HG03575 (cell line): ENCODE data around the gene GRM7.

Experiments
- ATAC-seq: cut with Tn5 transposase; IDR thresholded peaks from one replicate; pipeline ENCODE4 v1.9.1; 2021; ENCODE audit not compliant: unreplicated experiment, insufficient number of reproducible peaks, low FRiP score; ENCODE audit errors: extremely low read depth

GRM7 gene

DNA sequence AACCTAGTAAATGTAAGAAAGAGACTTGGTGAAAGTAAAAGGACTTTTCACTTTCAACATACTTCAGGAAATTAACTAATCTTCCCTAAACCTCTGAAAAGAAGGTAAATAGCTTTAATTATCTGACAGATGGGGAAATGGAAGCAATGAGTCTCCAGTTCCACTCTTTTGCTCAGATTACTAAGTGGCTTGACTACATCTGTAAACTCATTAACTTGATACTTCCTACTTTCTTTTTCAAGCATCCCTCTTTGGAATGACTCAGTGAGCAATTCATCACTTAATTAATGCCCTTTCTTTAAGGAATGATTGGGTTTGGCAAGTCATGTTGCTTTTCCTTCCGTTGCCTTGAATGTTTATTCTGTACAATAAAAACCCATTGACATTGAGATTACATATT lies 234.2 kb downstream of the GRM7 start:
- ATAC-seq: no peak

- no peak for ATAC-seq
Observed at GRCh38 chr3:7100136-7100535, 239.2 kb downstream of the GRM7 start.

GRCh38 chr3:7106635-7107034 lies 245.7 kb downstream of the GRM7 start:
- ATAC-seq: no peak

- no peak for ATAC-seq
Observed at GRCh38 chr3:7112523-7113056, 251.7 kb downstream of the GRM7 start.

DNA sequence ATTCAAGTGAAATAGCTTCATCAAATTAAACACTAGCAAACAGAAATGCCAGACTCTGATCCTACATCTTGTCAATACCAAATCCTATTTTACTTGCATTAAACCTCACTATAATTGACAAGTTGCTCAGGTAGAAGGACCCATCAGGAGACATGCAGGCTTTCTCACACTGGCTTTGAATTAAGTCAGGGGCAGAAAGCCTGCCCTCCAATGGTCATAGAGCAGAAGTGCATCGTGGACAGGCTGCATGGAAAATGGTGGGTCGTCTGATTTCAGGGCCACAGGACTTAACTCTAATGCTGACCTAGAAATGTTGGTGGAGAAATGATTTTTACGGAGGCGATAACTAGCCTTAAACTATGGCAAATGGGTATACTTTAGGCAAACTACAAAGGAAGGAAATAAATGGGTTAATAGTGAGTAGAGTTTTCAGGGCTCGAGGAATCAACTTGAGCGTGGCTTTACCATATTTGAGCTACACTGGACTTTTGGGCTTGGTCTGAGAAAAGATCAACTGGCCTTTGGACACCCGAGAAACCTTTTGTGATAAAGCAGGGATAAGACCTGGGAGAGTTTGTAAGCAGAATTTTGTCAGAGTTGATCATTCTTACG lies 283.9 kb downstream of the GRM7 start:
- ATAC-seq: no peak

DNA sequence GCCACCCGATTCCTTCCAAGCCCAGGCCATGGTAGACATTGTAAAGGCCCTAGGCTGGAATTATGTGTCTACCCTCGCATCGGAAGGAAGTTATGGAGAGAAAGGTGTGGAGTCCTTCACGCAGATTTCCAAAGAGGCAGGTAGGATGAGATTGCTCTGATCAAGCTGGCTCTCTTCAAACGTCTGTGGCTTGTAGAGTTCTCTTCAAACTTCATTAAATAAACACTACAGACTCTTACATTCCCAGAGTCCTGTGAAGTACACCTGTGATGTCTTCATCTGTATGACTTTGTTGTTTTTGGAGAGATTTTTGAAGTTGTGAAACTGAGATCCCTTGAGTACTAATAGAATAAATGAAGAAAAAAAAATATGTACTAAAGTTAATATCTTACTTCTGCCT lies 285.6 kb downstream of the GRM7 start:
- no peak for ATAC-seq

DNA sequence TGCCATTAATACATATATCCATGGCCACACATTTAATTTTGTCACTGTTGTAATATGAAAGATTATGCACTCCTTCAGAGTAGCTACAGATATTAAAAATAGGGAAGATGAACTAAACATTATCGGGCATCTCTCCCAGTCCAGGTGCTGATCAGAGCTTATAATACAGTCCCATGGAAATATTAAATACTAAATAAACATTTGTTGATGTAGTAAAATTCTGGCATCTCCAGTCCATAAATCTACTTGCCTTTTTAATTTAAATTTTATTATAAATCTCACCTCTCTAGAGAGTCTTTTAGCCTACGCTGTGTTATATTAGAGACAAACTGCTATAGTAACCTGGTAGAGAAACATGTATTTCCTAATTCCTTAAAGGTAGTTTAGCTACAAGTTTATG lies 297.6 kb downstream of the GRM7 start:
- no peak for ATAC-seq

DNA sequence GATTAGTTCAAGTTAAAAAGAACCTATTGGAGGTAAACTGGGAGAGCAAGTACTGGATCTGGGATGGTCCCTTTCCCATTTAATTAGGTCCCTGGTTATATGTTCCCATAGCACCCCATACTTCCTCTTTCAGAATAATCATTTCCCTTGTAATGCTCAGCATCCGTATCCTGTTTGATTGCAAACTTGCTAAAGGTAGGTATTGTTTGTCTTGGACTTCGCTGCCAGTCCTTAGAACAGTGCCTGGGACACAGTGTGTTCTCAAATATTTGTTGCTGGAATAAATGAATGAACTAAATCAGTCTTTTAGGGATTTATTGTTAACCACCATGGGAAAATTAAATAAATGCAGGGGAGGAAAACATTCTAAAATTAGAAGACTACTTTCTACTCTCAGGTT lies 299.8 kb downstream of the GRM7 start:
- ATAC-seq: no peak

DNA sequence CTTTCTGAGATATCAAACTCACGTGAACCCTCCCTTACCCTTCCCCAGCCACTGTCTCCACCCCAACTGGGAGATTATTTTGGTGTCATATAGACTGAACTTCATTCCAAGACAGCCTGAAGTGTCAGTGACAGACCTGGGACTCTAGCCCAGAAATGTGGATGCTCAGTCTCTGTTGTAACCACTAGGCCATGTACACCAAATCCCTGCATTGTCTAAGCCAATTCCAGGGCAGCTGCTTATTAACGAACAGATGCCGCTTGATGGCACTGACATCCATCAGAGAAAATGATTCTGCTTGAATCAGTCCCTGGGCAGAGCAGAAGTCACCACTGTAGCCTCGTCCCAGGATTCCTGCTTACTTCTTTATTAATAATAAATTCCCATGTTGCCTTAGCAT lies 305.5 kb downstream of the GRM7 start:
- no peak for ATAC-seq

GRCh38 chr3:7171493-7171892 lies 310.6 kb downstream of the GRM7 start:
- ATAC-seq: no peak

- no peak for ATAC-seq
Observed at GRCh38 chr3:7172996-7173395, 312.1 kb downstream of the GRM7 start.

DNA sequence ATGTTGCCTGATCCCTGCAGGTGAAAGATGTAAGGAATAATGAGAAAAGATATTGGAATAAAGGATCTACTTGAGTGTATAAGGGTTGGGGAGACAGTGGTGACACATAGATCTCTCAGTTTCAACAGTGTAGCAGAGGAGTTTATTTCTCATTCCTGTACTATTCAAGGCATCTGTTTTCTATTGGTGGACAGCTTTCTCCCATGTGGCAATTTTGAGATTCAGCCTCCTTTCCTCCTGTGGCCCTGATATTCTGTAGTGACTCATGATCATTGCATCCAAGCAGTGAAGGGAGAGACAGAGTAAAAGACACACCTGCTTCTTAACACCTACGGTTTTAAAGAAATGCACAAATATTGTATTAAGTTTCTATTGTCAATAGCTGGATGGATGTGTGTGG lies 327.6 kb downstream of the GRM7 start:
- ATAC-seq: no peak

DNA sequence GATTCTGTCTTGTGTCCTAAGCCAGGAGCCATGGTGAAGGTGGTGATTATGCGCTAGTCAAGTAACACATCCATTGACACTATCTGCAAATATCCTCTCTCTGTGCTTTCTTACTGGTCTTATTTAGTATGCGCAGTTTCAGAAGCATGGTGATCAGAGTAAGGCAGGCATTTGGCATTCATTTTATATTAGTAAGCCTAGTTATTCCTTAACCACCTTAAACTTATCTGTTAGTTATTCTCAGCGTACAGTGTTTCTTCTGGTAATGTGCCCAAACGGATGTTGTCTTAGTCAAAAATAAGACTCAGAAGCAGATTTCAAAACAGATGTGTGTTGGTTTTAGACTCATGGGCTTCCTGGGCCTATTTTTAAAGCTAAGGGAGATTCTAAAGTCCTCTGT lies 329.2 kb downstream of the GRM7 start:
- no peak for ATAC-seq

DNA sequence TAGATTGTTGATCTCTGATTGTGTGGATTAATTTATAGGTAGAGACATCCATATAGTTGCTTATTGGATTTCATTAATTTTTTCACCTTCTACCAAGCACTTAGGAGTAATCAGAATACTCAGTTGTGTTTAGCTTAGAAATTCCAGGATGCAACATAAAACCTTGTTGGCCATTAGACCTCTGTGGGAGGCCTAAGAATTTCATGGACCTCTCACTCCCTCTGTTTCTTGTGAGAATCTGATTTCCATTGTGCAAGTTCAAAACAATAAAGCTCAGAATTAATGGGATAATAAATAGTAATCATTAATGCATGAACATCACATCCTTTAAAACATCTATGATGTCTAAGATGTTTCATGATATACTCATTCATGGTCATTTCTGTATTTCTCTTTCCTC lies 332.4 kb downstream of the GRM7 start:
- no peak for ATAC-seq

GRCh38 chr3:7194071-7194835 lies 333.3 kb downstream of the GRM7 start:
- no peak for ATAC-seq

GRCh38 chr3:7195934-7196333 lies 335.0 kb downstream of the GRM7 start:
- no peak for ATAC-seq

DNA sequence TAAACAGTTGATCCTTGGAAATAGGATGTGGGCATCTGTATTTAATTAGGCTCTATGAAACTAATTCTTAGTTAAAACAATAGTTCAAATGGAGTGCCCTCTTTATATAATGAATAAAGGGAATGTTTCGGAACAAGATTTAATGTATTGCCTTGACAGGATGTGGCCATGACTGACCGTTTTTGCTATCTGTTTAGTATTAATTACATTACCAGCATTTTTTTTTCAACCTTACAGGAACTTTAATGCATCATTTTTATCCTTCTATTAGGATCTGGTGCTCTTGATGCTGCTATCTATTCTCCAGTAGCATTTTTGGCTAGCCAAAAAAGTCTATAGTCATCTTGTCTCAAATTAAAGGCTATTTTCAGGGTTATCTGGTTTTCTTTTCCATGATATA lies 340.9 kb downstream of the GRM7 start:
- ATAC-seq: no peak

DNA sequence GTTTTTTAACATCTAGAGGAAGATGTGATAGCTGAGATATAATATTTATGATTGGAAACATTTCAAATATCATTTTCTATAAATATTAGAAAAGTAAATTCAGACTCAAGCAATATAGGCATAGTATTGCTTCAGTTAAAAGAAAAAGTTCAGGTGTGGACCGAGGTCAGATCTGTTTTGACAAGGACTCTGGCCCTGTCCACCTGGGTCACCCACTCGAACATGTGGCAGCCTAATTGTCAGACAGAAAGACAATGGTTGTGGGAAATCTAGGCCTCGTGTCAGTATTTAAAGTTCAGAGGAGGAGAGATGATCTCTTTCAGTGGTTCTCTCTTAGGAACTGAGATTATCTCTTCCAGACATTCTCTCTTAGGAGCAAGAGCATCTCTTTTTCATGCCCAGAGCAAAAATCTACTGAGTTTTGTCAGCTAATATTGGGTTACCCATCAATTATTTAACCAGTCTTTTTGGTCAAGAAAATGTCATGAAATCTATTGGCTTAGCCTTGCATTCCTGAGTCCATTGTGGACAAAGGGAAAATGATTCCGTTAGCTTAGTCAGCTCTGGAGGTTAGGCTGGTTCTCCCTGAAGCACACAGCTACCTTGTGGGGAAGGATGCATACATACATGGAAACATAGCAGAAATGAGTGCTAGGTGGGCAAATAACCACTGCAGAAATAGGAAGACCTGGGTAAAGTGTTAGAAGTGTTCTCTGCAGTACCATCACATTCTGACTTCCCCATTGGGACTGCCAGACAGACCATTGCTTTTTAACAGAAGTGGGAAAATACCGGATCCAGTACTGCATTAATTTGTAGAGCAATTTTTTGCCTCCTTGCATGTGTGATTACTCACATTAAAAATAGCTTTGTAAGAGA lies 343.3 kb downstream of the GRM7 start:
- ATAC-seq: no peak

DNA sequence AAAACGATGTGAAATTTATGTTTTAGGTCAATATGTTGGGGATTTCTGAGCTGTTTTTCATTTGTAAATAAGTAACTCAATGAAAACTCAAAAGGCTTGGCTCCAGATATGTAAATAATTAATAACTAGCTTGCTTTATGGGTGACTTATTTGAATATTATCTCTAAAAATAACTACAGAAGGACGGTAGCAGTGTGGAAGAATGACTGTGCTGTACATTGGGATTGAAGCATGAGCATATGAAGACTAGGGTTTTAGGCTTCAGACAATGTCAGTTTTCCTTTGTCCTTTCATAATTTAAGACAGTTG lies 343.9 kb downstream of the GRM7 start:
- no peak for ATAC-seq

GRCh38 chr3:7205535-7205934 lies 344.6 kb downstream of the GRM7 start:
- peak; percentile 32 for ATAC-seq
